Measurements from ENCODE around the gene SLC35C1. TPM values are rescaled to one million over a fixed set of nuclear protein-coding genes. Genes with fewer than 3 reads are reported as not detected.

SLC35C1 gene
- total and polyA plus RNA-seq, 2 donors (not counting 3 experiments of a cell fraction or from before 2014, with no cell fraction given), result 8.5 to 19.8 TPM

GRCh38 chr11:45755281-45755859 is 49.6 kb upstream of the SLC35C1 start:
- Histone ChIP-seq H3K27me3 (ENCODE audit: control insufficient read depth in 2 of 2, insufficient read depth in 2 of 2, low read length in 2 of 2) (peaks cover 4 to 11% of the 10 kb centered on the region in 2 experiments), H3K36me3 (ENCODE audit: control insufficient read depth in 2 of 2, extremely low read depth in 1 of 2, insufficient read depth in 2 of 2, low read length in 2 of 2) (no peaks in the 10 kb centered on the region), H2AFZ (ENCODE audit: low read depth, low read length) (no peak overlapping the region), H3K4me3 (replicated peaks in 1 of 3; ENCODE audit: insufficient read depth in 1 of 3, low read depth in 1 of 3, low read length in 3 of 3) (no peak overlapping the region), H3K9me3 (replicated peaks; ENCODE audit: control insufficient read depth, insufficient read depth, low read length) (no peaks in the 10 kb centered on the region), H3K4me2 (ENCODE audit: insufficient read depth, low read length) (no peak overlapping the region), H4K20me1 (replicated peaks; ENCODE audit: control insufficient read depth, extremely low read depth, insufficient read depth, low read length) (no peaks in the 10 kb centered on the region), H3K9ac (replicated peaks; ENCODE audit: extremely low read depth, insufficient read depth, low read length) (no peak overlapping the region), H3K9me1 (replicated peaks; ENCODE audit: control insufficient read depth, extremely low read depth, insufficient read depth, low read length) (no peaks in the 10 kb centered on the region), H3K79me2 (ENCODE audit: control insufficient read depth, insufficient read depth, low read length) (no peaks in the 10 kb centered on the region), H3K4me1 (ENCODE audit: control insufficient read depth, extremely low read depth, insufficient read depth, low read length) (no peaks in the 10 kb centered on the region), H3K27ac (ENCODE audit: insufficient read depth, low read depth, low read length) (no peak overlapping the region)
- POLR2A ChIA-PET, result no interaction called here
- DNase-seq (ENCODE audit: low read depth, low spot score) (no peak), FAIRE-seq (no peak)
- intact Hi-C loops (cut with micrococcal nuclease), result no loop called here
- CTCF ChIA-PET, result interaction anchor here (1.3 to 3.1 kb wide), 2 partner anchors 16 to 385 kb away, joined by 3 to 24 read pairs; no protein-coding TSS in a partner anchor
- no TSS peak for BruUV-seq (replicated peaks)
- dilution Hi-C loops (cut with MboI; ENCODE audit: extremely low pct_ligation_motif_present, low sequenced_read_pairs), result no loop called here
- TF ChIP-seq JUN (IDR thresholded peaks at IDR 0.05; ENCODE audit: borderline replicate concordance, insufficient read depth, insufficient read length, low read depth) (no peak), POLR2A (IDR thresholded peaks at IDR 0.05; ENCODE audit: low read depth, low read length) (no peak), EZH2 (IDR thresholded peaks at IDR 0.05; ENCODE audit: borderline replicate concordance, low read depth, low read length, severe bottlenecking) (no peak), POLR2AphosphoS5 (IDR thresholded peaks at IDR 0.05; ENCODE audit: insufficient read depth, low read depth, low read length) (no peak), FOS (IDR thresholded peaks at IDR 0.05; ENCODE audit: borderline replicate concordance, insufficient read depth, low read length) (no peak), GATA2 (IDR thresholded peaks at IDR 0.05; ENCODE audit: insufficient read depth, insufficient read length, low read depth, low read length) (no peak), MYC (IDR thresholded peaks at IDR 0.05; ENCODE audit: low read depth, low read length) (no peak)
- TF ChIP-seq, protein P1, sequence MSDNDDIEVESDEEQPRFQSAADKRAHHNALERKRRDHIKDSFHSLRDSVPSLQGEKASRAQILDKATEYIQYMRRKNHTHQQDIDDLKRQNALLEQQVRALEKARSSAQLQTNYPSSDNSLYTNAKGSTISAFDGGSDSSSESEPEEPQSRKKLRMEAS (IDR thresholded peaks at IDR 0.05; ENCODE audit: insufficient read depth, insufficient read length), result no peak
- TF ChIP-seq, protein P2, sequence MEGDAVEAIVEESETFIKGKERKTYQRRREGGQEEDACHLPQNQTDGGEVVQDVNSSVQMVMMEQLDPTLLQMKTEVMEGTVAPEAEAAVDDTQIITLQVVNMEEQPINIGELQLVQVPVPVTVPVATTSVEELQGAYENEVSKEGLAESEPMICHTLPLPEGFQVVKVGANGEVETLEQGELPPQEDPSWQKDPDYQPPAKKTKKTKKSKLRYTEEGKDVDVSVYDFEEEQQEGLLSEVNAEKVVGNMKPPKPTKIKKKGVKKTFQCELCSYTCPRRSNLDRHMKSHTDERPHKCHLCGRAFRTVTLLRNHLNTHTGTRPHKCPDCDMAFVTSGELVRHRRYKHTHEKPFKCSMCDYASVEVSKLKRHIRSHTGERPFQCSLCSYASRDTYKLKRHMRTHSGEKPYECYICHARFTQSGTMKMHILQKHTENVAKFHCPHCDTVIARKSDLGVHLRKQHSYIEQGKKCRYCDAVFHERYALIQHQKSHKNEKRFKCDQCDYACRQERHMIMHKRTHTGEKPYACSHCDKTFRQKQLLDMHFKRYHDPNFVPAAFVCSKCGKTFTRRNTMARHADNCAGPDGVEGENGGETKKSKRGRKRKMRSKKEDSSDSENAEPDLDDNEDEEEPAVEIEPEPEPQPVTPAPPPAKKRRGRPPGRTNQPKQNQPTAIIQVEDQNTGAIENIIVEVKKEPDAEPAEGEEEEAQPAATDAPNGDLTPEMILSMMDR (IDR thresholded peaks at IDR 0.05; ENCODE audit: extremely low read depth in 1 of 2, insufficient read depth in 1 of 2, low read depth in 1 of 2, low read length in 2 of 2), result no peak
